ENCODE results near the gene TBC1D8.
A peak's percentile ranks its signal among the peaks of the same experiment; 100 is the strongest.

TBC1D8 gene

DNA sequence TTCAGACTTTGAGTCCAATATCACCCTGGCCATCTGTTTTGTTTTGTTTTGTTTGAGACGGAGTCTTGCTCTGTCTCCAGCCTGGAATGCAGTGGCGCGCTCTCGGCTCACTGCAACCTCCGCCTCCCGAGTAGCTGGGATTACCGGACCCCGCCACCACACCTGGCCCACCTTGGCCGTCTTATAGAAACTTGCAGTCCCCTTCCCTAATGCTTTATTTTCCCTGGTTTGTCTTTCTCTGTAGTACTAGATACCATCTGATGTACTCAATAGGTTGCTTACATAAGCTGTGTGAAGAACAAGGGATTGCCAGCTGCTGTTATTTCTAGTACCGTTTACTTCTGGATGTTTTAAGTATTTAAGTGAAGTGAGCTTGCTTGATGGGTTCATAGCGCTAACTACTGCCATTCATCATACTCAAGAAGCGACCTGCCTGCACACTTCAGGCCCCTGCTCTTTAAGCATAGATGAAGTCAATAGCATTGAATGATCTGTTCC is 147.9 kb downstream of the TBC1D8 start:
- Histone ChIP-seq H3K9ac (ENCODE audit: insufficient read length, low read depth) (peak overlapping the region; percentile 98), H3K4me3 (ENCODE audit: insufficient read length, low read depth) (peak overlapping the region; percentile 97), H3K27me3 (ENCODE audit: insufficient read depth, insufficient read length) (peaks cover 4% of the 10 kb centered on the region), H3K36me3 (ENCODE audit: insufficient read depth, insufficient read length, low read length) (peaks cover 61% of the 10 kb centered on the region), H3K4me1 (ENCODE audit: insufficient read depth, insufficient read length) (peaks cover 7% of the 10 kb centered on the region), H3K9me3 (ENCODE audit: insufficient read depth, low read length) (no peaks in the 10 kb centered on the region)
- no peak for DNase-seq (ENCODE audit: low read depth, low spot score)
- TF ChIP-seq YY1 (IDR thresholded peaks at IDR 0.05; ENCODE audit: insufficient read depth, insufficient read length): no peak
- TF ChIP-seq ZNF274 (IDR thresholded peaks at IDR 0.05; ENCODE audit: low read depth, low read length): no peak
- TF ChIP-seq SUZ12 (IDR thresholded peaks at IDR 0.05; ENCODE audit: extremely low read depth, insufficient read depth, insufficient read length): no peak

DNA sequence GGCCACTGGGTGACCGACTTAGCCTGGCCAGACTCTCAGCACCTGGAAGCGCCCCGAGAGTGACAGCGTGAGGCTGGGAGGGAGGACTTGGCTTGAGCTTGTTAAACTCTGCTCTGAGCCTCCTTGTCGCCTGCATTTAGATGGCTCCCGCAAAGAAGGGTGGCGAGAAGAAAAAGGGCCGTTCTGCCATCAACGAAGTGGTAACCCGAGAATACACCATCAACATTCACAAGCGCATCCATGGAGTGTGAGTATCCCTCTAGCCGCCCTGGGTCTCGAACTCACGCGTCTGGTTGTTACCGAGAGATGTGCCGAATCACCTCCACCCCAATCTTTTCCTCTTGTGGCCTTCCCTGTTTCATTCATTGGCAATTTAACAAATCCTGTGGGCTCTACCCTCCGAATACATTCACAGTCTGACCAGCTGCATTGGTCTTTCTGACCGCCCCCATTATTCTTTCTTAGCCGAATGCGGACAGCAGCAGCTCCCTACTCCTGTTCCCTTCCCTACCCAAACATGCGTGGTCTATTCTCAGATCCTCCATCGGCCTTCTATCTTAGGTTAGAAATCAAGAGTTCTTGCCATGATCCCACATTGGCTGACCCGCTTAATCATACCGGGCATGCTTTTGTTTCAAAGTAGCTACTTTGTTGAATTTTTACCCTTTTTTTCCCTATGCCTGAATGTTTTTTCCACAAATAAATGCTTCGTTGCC is 148.5 kb downstream of the TBC1D8 start:
- H3K9me3 ChIP-seq (ENCODE audit: insufficient read depth, low read length): no peaks in the 10 kb centered on the region
- TF ChIP-seq YY1 (IDR thresholded peaks at IDR 0.05; ENCODE audit: insufficient read depth, insufficient read length) (no peak), ZNF274 (IDR thresholded peaks at IDR 0.05; ENCODE audit: low read depth, low read length) (no peak), SUZ12 (IDR thresholded peaks at IDR 0.05; ENCODE audit: extremely low read depth, insufficient read depth, insufficient read length) (no peak)
- peaks cover 4% of the 10 kb centered on the region for H3K27me3 ChIP-seq (ENCODE audit: insufficient read depth, insufficient read length)
- peak overlapping the region; percentile 97 for H3K4me3 ChIP-seq (ENCODE audit: insufficient read length, low read depth)
- H3K36me3 ChIP-seq (ENCODE audit: insufficient read depth, insufficient read length, low read length): peaks cover 55% of the 10 kb centered on the region
- DNase-seq (ENCODE audit: low read depth, low spot score): no peak
- H3K4me1 ChIP-seq (ENCODE audit: insufficient read depth, insufficient read length): peaks cover 7% of the 10 kb centered on the region
- H3K9ac ChIP-seq (ENCODE audit: insufficient read length, low read depth): peak overlapping the region; percentile 98

DNA sequence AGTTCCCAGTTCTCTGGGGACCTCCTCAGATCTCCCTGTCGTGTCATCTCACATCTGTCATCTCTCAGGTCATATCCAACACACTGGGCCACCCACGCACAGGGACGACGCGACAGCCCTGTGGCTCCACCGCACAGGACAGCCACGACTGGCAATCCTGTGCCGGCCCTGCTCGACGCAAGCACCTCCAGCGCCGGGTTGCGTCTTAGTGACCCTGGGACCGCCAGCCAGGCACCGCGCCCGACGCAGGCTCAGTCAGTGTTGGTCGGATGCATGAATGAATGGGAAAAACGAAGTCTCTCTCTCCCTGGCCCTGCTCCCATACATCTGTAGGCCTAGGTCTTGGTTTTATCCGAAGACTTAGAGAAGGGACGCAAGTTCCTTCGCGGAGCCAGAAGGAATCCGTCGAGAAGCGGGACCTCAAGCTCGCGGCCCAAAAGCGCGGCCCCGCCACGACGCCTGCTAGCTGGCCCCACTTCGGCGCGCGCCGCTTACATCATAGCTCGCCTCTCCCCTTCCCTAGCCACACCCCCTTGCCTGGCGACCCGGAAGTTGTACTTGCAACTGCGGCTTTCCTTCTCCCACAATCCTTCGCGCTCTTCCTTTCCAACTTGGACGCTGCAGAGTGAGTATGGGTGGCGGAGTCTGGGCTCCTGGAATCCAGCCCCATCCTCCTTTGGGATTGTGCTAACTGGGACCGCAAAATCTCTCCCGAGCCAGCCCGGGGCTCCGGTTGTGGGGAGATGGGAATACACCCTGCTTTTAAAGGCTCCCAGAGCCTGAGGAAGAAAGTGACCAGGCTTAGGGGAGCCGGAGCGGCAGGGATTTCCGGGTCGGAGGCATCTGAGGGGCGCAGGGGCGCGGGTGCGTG is 149.3 kb downstream of the TBC1D8 start, which contains the start of gene RPL31:
TSS of gene RPL31 (plus strand) at position 599 of the 871 bp plus-strand sequence. CDS start 413 bp downstream, outside the sequence.
- Histone ChIP-seq H3K9ac (ENCODE audit: insufficient read length, low read depth) (peak within 1 kb of the TSS; percentile 98), H3K9me3 (ENCODE audit: insufficient read depth, low read length) (no peaks in the 10 kb centered on the region), H3K4me1 (ENCODE audit: insufficient read depth, insufficient read length) (peaks cover 7% of the 10 kb centered on the region), H3K27me3 (ENCODE audit: insufficient read depth, insufficient read length) (peaks cover 4% of the 10 kb centered on the region), H3K36me3 (ENCODE audit: insufficient read depth, insufficient read length, low read length) (peaks cover 47% of the 10 kb centered on the region), H3K4me3 (ENCODE audit: insufficient read length, low read depth) (peak within 1 kb of the TSS; percentile 97)
- peak; percentile 96 for DNase-seq (ENCODE audit: low read depth, low spot score)
- no peak for TF ChIP-seq ZNF274 (IDR thresholded peaks at IDR 0.05; ENCODE audit: low read depth, low read length)
- TF ChIP-seq YY1 (IDR thresholded peaks at IDR 0.05; ENCODE audit: insufficient read depth, insufficient read length): no peak
- TF ChIP-seq SUZ12 (IDR thresholded peaks at IDR 0.05; ENCODE audit: extremely low read depth, insufficient read depth, insufficient read length): no peak

DNA sequence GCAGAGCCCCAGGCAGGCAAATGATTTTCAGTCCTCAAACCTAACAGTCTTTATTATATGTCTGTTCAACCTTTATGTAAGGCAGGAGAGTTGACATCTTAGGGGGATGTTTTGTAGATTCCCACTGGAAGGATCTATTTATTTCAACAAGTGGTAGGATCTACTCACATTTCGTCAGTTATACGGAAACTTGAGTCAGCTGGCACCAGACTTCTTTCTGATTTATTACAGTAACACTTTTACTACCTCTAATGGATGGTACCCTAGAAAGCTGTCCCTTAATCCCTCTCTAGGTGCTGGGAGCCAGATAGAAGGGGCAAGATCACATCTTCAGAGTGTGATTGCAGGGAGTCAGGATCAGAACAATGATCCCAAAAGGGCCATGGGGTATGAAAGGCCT is 151.2 kb downstream of the TBC1D8 start:
- H3K27me3 ChIP-seq (ENCODE audit: insufficient read depth, insufficient read length): peaks cover 4% of the 10 kb centered on the region
- H3K9me3 ChIP-seq (ENCODE audit: insufficient read depth, low read length): no peaks in the 10 kb centered on the region
- H3K4me3 ChIP-seq (ENCODE audit: insufficient read length, low read depth): no peak overlapping the region
- no peak overlapping the region for H3K9ac ChIP-seq (ENCODE audit: insufficient read length, low read depth)
- no peak for TF ChIP-seq YY1 (IDR thresholded peaks at IDR 0.05; ENCODE audit: insufficient read depth, insufficient read length)
- TF ChIP-seq ZNF274 (IDR thresholded peaks at IDR 0.05; ENCODE audit: low read depth, low read length): no peak
- no peak for TF ChIP-seq SUZ12 (IDR thresholded peaks at IDR 0.05; ENCODE audit: extremely low read depth, insufficient read depth, insufficient read length)
- DNase-seq (ENCODE audit: low read depth, low spot score): no peak
- H3K36me3 ChIP-seq (ENCODE audit: insufficient read depth, insufficient read length, low read length): peaks cover 28% of the 10 kb centered on the region
- peaks cover 6% of the 10 kb centered on the region for H3K4me1 ChIP-seq (ENCODE audit: insufficient read depth, insufficient read length)

DNA sequence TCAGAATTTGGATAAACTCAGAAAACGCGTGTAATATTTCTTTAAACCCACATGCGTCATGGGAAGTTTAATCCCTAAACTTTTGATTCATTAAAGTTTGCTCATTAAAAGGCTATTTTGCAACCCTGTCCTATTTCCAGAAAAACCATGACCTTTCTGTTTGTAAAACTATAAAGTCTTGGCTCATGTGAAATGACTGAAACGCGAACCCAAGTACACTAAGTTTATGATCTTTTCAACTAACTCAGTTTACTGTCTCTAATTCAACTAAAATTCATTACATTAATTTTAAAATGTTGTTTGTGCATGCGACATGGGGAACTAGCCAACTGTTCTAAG is 153.0 kb downstream of the TBC1D8 start:
- TF ChIP-seq YY1 (IDR thresholded peaks at IDR 0.05; ENCODE audit: insufficient read depth, insufficient read length) (no peak), ZNF274 (IDR thresholded peaks at IDR 0.05; ENCODE audit: low read depth, low read length) (no peak)
- Histone ChIP-seq H3K4me1 (ENCODE audit: insufficient read depth, insufficient read length) (no peaks in the 10 kb centered on the region), H3K36me3 (ENCODE audit: insufficient read depth, insufficient read length, low read length) (peaks cover 10% of the 10 kb centered on the region), H3K4me3 (ENCODE audit: insufficient read length, low read depth) (no peak overlapping the region), H3K9ac (ENCODE audit: insufficient read length, low read depth) (no peak overlapping the region), H3K27me3 (ENCODE audit: insufficient read depth, insufficient read length) (peaks cover 4% of the 10 kb centered on the region), H3K9me3 (ENCODE audit: insufficient read depth, low read length) (no peaks in the 10 kb centered on the region)
- no peak for DNase-seq (ENCODE audit: low read depth, low spot score)

DNA sequence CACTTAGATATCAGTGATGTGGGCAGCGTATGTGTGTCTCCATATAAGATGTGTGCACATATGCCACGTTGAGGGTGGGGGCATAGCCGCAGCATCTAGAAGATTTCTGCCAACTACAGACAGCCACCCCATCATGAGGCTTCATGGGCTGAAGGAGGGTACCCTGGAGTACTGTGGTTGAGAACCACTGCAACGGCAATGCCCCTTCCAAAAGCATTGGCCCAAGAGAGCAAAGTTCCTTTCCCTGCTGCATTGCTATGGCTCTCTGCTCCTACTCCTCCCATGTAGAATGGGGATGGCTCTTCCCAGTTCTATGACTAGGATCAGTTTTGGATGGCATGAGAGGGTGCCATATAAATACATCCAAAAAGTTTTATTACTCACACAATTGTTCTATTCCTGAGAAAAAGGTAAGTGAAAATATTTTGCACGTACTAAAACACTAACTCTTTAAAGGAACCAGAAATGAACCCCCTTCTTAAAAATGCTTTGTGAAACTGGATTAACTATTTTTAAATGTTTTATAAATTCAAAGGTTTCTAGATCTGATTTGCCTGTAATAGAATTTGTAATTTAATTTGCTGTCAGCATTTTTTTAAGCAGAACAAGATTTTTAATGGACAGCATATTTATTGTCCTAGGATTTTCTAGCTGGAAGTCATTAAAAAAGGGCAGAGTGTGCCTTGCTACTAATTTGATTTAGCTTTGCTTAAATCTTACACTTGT is 153.5 kb downstream of the TBC1D8 start:
- no peak for TF ChIP-seq YY1 (IDR thresholded peaks at IDR 0.05; ENCODE audit: insufficient read depth, insufficient read length)
- Histone ChIP-seq H3K27me3 (ENCODE audit: insufficient read depth, insufficient read length) (peaks cover 4% of the 10 kb centered on the region), H3K9ac (ENCODE audit: insufficient read length, low read depth) (no peak overlapping the region), H3K9me3 (ENCODE audit: insufficient read depth, low read length) (no peaks in the 10 kb centered on the region), H3K36me3 (ENCODE audit: insufficient read depth, insufficient read length, low read length) (peaks cover 5% of the 10 kb centered on the region), H3K4me1 (ENCODE audit: insufficient read depth, insufficient read length) (no peaks in the 10 kb centered on the region), H3K4me3 (ENCODE audit: insufficient read length, low read depth) (no peak overlapping the region)
- no peak for DNase-seq (ENCODE audit: low read depth, low spot score)

Measured in NT2/D1 (cell line).